Large intestine (tissue), 3 donors: ENCODE measurements around the gene ACSS2. TPM values are rescaled to one million over a fixed set of nuclear protein-coding genes. Genes with fewer than 3 reads are reported as not detected.

ENCODE experiments used
- DNase-seq, 2 donors: peaks; one replicate each; pipeline versions ENCODE4 v3.0.0 to v3.0.0-alpha.2; 2013
- H3K27ac ChIP-seq: one replicate; pipeline ENCODE4 v1.5.1; 2013; ENCODE audit warnings: low read length
- H3K27me3 ChIP-seq: 2 replicates; pipeline ENCODE4 v1.6.1; 2013; ENCODE audit warnings: low read length; ENCODE audit not compliant: control insufficient read depth, insufficient read depth
- H3K36me3 ChIP-seq: 2 replicates; pipeline ENCODE4 v1.6.1; 2013; ENCODE audit warnings: low read length; ENCODE audit not compliant: control insufficient read depth, insufficient read depth
- H3K4me1 ChIP-seq: one replicate; pipeline ENCODE4 v1.6.1; 2013; ENCODE audit warnings: low read length; ENCODE audit not compliant: control insufficient read depth, insufficient read depth
- H3K4me3 ChIP-seq: one replicate; pipeline ENCODE4 v1.5.1; 2013; ENCODE audit warnings: low read length
- H3K9me3 ChIP-seq: one replicate; pipeline ENCODE4 v1.6.1; 2013; ENCODE audit warnings: mild to moderate bottlenecking, low read depth, low read length, moderate library complexity; ENCODE audit not compliant: control insufficient read depth
- WGBS: methylation state at CpG from one replicate; pipeline ENCODE4 v1.1.5; 2013; ENCODE audit warnings: low lambda C conversion rate; ENCODE audit not compliant: insufficient coverage; 5-methylcytosine and 5-hydroxymethylcytosine counted together
- polyA plus RNA-seq: library from polyadenylated mRNA; unstranded; fragments of 120-200 nt; gene quantifications from one replicate; pipeline ENCODE4 v1.2.1, GENCODE V29; 2013

ACSS2 gene
- polyA plus RNA-seq, 1 donor = 30.4 TPM

DNA sequence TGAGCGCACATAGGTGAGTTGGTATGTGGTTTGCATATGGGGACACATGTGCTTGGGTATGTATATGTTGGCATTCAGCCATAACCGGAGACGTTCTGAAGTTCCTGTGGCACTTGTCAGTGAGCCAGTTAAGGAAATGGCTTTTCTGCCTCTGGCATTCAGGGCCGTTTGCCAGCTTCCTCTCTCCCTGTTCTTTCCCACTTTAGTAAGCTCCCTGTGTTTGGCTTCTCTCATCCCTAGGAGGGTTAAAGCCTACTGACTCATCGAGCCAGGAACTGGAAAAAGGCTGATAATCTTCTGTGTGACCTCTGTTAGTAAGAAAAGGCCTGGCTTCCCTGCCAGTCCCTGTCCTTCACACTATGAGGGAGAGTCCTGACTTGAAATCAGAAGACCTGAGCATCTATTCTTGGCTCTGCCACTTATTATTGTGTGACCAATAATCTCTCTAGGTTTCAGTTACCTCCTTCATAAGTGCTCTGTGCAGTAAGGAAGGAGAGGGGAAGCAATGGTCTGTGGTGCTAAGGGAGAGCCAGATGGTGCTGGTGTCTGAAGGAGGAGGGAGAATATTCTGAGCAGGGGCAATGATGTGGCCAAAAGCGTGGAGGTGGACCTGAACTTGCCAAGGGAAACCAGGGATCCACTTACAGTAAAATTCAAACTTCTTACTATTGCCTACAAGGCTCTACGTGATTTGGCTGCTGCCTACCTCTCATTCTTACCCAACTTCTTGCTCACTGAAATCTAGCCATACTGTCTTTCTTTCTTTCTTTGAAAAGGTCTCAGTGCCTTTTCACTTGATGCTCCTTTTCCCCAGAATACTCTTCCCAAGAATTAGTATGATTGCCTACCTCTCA is 31.4 kb downstream of the ACSS2 start:
- no peaks in the 10 kb centered on the region for H3K36me3 ChIP-seq
- H3K9me3 ChIP-seq = no peaks in the 10 kb centered on the region
- H3K4me3 ChIP-seq = no peak overlapping the region
- 100% methylated on average over 1 of the region's 7 CpGs for WGBS
- no peaks in the 10 kb centered on the region for H3K27me3 ChIP-seq
- peak in 1 of 2 donors; percentile 21 for DNase-seq
- H3K4me1 ChIP-seq = peaks cover 21% of the 10 kb centered on the region
- H3K27ac ChIP-seq = no peak overlapping the region

DNA sequence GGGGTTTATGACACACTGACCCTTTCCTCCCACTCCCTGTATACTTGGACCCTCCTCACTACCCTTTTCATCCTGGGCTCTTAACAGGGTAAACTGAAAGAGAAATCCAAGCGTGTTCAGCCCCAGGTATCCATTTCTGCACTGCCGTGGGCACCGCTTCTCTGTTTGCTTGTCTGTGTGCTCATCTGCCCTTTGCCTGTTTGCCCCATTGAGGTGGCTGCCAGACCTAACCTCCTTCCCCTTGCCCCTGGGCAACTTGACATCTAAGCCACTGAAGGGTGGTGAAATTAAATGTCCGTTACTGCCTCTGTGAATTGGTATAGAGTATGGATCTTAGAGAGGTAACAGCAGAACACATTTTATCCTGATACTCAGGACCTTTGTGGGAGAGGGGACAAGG is 38.7 kb downstream of the ACSS2 start:
- Histone ChIP-seq H3K9me3 (no peaks in the 10 kb centered on the region), H3K36me3 (peaks cover 2% of the 10 kb centered on the region), H3K27ac (no peak overlapping the region), H3K27me3 (no peaks in the 10 kb centered on the region), H3K4me3 (no peak overlapping the region), H3K4me1 (peaks cover 51% of the 10 kb centered on the region)
- peak in 1 of 2 donors; percentile 17 for DNase-seq
- WGBS = no CpG with 5 or more reads among the region's 4 CpGs

GRCh38 chr20:34915749-34916455 is 39.5 kb downstream of the ACSS2 start:
- no peaks in the 10 kb centered on the region for H3K9me3 ChIP-seq
- H3K27ac ChIP-seq = peak overlapping the region; percentile 58
- peak in 1 of 2 donors; percentile 39 for DNase-seq
- no peak overlapping the region for H3K4me3 ChIP-seq
- peaks cover 51% of the 10 kb centered on the region for H3K4me1 ChIP-seq
- peaks cover 3% of the 10 kb centered on the region for H3K36me3 ChIP-seq
- 60% methylated on average over 1 of the region's 4 CpGs for WGBS
- H3K27me3 ChIP-seq = no peaks in the 10 kb centered on the region

DNA sequence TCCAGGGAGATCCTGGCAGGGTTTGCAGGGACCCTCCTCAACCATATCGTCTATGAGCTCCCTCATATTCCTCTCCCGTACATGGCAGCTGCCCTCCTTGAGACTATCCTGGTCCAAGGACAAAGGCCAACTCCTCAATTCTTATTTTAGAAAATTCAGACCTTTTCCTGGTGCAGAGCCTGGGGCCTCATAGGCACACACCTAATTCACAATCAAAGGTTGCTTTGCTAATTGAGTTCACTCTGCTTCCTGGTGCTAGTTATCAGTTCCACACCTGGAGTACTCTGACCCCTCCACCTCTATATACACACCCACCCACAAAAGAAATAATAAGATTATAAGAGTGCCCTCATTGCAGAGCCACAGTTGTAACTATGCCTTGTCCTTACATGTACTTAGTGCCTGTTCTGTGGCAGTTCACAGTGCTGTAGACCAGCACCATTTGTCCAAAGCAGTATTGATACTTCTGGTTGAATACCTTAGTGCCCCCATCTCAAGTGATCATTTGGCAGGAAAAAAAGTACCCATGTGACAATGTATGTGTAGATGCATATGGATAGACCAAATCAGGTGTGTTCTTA is 40.5 kb downstream of the ACSS2 start:
- Histone ChIP-seq H3K4me1 (peaks cover 51% of the 10 kb centered on the region), H3K9me3 (no peaks in the 10 kb centered on the region), H3K27me3 (no peaks in the 10 kb centered on the region), H3K27ac (peak overlapping the region; percentile 58), H3K36me3 (peaks cover 13% of the 10 kb centered on the region), H3K4me3 (no peak overlapping the region)
- DNase-seq = peak; percentile 76 to 91
- 14% methylated on average over 1 of the region's 2 CpGs for WGBS

DNA sequence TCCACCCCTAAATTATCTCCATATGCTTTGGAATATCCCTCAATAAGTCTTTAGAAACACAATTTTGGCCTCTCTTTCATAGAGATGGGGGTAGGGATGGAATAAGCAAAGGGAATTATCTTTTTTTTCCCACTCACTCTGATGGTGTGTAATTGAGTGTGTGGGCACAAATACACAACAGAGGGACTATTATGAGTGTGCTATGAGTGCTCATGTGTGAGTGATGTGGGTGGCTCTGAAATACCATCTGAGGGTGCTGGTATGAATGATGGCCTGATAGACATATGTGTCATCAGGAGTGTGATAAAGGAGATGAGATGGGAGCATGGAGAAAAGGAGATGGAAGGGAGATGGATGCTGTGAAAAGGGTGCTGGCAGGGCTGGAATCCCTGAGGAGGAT is 43.6 kb downstream of the ACSS2 start:
- peaks cover 29% of the 10 kb centered on the region for H3K4me1 ChIP-seq
- H3K4me3 ChIP-seq = no peak overlapping the region
- no peaks in the 10 kb centered on the region for H3K27me3 ChIP-seq
- H3K36me3 ChIP-seq = peaks cover 26% of the 10 kb centered on the region
- no peak overlapping the region for H3K27ac ChIP-seq
- H3K9me3 ChIP-seq = no peaks in the 10 kb centered on the region
- no peak for DNase-seq

DNA sequence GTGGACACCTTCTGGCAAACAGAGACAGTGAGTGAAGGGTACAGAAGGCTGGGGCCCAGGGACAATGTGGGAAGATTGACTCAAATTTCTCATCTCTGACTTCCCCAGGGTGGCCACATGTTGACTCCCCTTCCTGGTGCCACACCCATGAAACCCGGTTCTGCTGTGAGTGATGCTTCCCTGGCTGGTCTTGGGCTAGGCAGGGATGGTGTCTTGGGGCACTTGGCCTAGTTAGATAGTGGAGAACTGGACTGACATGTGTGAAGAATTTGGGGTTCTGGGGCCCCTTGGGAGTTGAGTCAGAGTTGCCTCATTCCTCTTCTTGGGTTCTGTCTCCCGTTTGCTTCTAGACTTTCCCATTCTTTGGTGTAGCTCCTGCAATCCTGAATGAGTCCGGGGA is 45.0 kb downstream of the ACSS2 start:
- no peaks in the 10 kb centered on the region for H3K9me3 ChIP-seq
- DNase-seq = no peak
- H3K27ac ChIP-seq = no peak overlapping the region
- H3K36me3 ChIP-seq = peaks cover 37% of the 10 kb centered on the region
- no peak overlapping the region for H3K4me3 ChIP-seq
- WGBS = no CpG with 5 or more reads among the region's 3 CpGs
- no peaks in the 10 kb centered on the region for H3K27me3 ChIP-seq
- peaks cover 15% of the 10 kb centered on the region for H3K4me1 ChIP-seq

DNA sequence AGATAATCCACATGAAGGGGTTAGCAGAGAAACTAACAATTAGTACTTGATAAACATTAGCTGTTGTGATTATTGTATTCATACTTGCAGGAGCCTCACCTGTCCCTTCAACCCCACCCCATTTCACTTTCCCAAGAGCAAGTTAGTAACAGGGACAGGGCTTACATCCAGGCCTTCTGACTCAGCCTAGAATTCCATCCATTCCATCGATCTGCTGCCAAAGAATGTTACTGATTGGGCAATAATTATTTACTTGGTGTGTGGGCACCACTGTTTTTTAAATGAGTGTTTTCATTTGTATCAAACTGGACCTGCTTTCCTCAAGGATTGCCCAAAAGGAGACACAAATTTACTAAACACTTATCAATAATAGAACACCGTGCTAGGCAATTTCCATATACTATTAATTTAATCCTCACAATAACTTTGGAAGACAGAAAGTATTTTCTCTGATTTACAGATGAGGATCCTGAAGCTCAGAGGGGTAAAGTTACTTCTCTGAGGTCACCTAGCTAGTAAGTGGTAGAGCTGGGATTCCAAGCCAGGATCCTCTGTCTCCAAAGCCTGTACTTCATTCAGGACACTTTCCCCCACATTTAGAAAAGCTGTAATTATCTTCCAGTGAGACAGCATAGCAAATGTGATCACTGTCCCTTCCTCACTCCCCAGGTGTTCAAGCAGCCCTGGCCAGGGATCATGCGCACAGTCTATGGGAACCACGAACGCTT is 46.4 kb downstream of the ACSS2 start:
- no peak overlapping the region for H3K27ac ChIP-seq
- peaks cover 50% of the 10 kb centered on the region for H3K36me3 ChIP-seq
- H3K4me1 ChIP-seq = peaks cover 5% of the 10 kb centered on the region
- H3K9me3 ChIP-seq = no peaks in the 10 kb centered on the region
- no peak overlapping the region for H3K4me3 ChIP-seq
- no peaks in the 10 kb centered on the region for H3K27me3 ChIP-seq
- 100% methylated on average over 1 of the region's 5 CpGs for WGBS
- DNase-seq = no peak

GRCh38 chr20:34923414-34923813 is 47.0 kb downstream of the ACSS2 start:
- WGBS = no CpG with 5 or more reads among the region's 2 CpGs
- Histone ChIP-seq H3K4me3 (no peak overlapping the region), H3K27me3 (no peaks in the 10 kb centered on the region), H3K36me3 (peaks cover 56% of the 10 kb centered on the region), H3K27ac (no peak overlapping the region), H3K9me3 (no peaks in the 10 kb centered on the region), H3K4me1 (no peaks in the 10 kb centered on the region)
- DNase-seq = no peak

GRCh38 chr20:34925341-34925740 is 48.9 kb downstream of the ACSS2 start:
- peaks cover 69% of the 10 kb centered on the region for H3K36me3 ChIP-seq
- H3K27me3 ChIP-seq = no peaks in the 10 kb centered on the region
- H3K27ac ChIP-seq = no peak overlapping the region
- H3K9me3 ChIP-seq = no peaks in the 10 kb centered on the region
- H3K4me1 ChIP-seq = no peaks in the 10 kb centered on the region
- WGBS = no CpG with 5 or more reads among the region's 3 CpGs
- no peak for DNase-seq
- H3K4me3 ChIP-seq = no peak overlapping the region

DNA sequence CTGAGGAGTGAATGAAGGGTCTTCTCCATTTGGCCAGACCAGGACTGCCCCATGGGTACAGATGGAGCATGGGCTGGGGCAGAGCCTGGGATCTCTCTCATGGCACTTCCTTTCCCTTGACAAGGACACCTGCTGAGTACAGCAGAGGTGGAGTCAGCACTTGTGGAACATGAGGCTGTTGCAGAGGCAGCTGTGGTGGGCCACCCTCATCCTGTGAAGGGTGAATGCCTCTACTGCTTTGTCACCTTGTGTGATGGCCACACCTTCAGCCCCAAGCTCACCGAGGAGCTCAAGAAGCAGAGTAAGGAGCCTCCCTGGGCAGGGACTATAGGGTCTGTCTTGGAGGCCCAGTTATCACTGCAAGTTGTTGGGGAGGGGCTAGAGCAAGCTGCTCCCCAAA is 49.6 kb downstream of the ACSS2 start:
- Histone ChIP-seq H3K9me3 (no peaks in the 10 kb centered on the region), H3K36me3 (peaks cover 68% of the 10 kb centered on the region), H3K4me3 (no peak overlapping the region), H3K27ac (no peak overlapping the region), H3K27me3 (no peaks in the 10 kb centered on the region), H3K4me1 (no peaks in the 10 kb centered on the region)
- no peak for DNase-seq
- no CpG with 5 or more reads among the region's 1 CpG for WGBS
